Fibroblast of lung (primary cell): Measurements from ENCODE around the gene EPB41. TPM values are rescaled to one million over a fixed set of nuclear protein-coding genes. Genes with fewer than 3 reads are reported as not detected.

Experiments used
- DNase-seq, 2 donors: peaks; one replicate each; pipeline versions ENCODE4 v3.0.0 to v3.0.0-alpha.2; 2010; ENCODE audit warnings: low read depth in 2 of 2
- H2AFZ ChIP-seq: 2 replicates; pipeline ENCODE4 v1.5.1; 2012; ENCODE audit warnings: low read length, control low read depth, inconsistent platforms
- H3K27ac ChIP-seq: 2 replicates; pipeline ENCODE4 v1.5.1; 2011; ENCODE audit warnings: low read length, control low read depth; ENCODE audit not compliant: insufficient read depth
- H3K27me3 ChIP-seq: 2 replicates; pipeline ENCODE4 v1.5.1; 2011; ENCODE audit warnings: mild to moderate bottlenecking, low read length; ENCODE audit not compliant: control insufficient read depth, insufficient read depth
- H3K36me3 ChIP-seq: 2 replicates; pipeline ENCODE4 v1.5.1; 2011; ENCODE audit warnings: low read length; ENCODE audit not compliant: control insufficient read depth, insufficient read depth
- H3K4me1 ChIP-seq: 2 replicates; pipeline ENCODE4 v1.5.1; 2011; ENCODE audit warnings: low read length; ENCODE audit not compliant: control insufficient read depth, insufficient read depth; ENCODE audit errors: extremely low read depth
- H3K4me2 ChIP-seq: 2 replicates; pipeline ENCODE4 v1.5.1; 2011; ENCODE audit warnings: low read length, control low read depth; ENCODE audit not compliant: insufficient read depth; ENCODE audit errors: extremely low read depth
- H3K4me3 ChIP-seq, 4 experiments: fragments of 200-600 bp in 1 of 4; sonication (generic) in 1 of 4; replicated peaks in 1 of 4; 2 replicates each; pipeline ENCODE4 v1.5.1; 2011 to 2016; ENCODE audit warnings: low read length in 4 of 4, low read depth in 3 of 4, mild to moderate bottlenecking in 3 of 4, control low read depth in 2 of 4, inconsistent platforms in 1 of 4, mixed read lengths in 1 of 4; ENCODE audit not compliant: insufficient read depth in 1 of 4; ENCODE audit errors: control extremely low read depth in 1 of 4
- H3K79me2 ChIP-seq: 2 replicates; pipeline ENCODE4 v1.5.1; 2012; ENCODE audit warnings: mild to moderate bottlenecking, low read length, inconsistent platforms; ENCODE audit not compliant: control insufficient read depth, insufficient read depth
- H3K9ac ChIP-seq: 2 replicates; pipeline ENCODE4 v1.5.1; 2011; ENCODE audit warnings: mild to moderate bottlenecking, low read length, control low read depth; ENCODE audit not compliant: insufficient read depth
- H3K9me3 ChIP-seq: 2 replicates; pipeline ENCODE4 v1.5.1; 2012; ENCODE audit warnings: low read depth, low read length; ENCODE audit not compliant: control insufficient read depth, insufficient read depth
- H4K20me1 ChIP-seq: 2 replicates; pipeline ENCODE4 v1.5.1; 2011; ENCODE audit warnings: low read length; ENCODE audit not compliant: control insufficient read depth, insufficient read depth; ENCODE audit errors: extremely low read depth
- CTCF ChIP-seq, 2 donors: IDR thresholded peaks in 1 of 2; conservative IDR thresholded peaks in 1 of 2; 1 replicate in 1 of 2; 2 replicates in 1 of 2; pipeline ENCODE4 v1.5.1; 2011 to 2012; ENCODE audit warnings: low read length in 2 of 2, control low read depth in 1 of 2, inconsistent platforms in 1 of 2, low read depth in 1 of 2, mild to moderate bottlenecking in 1 of 2
- EZH2 ChIP-seq: IDR thresholded peaks from 2 replicates; pipeline ENCODE4 v1.5.1; 2012; ENCODE audit warnings: low read length, control low read depth, mild to moderate bottlenecking; ENCODE audit errors: missing control alignments
- polyA plus RNA-seq, 2 donors: library from polyadenylated mRNA; depleted of rRNA in 1 of 2; stranded (reverse) in 1 of 2; unstranded in 1 of 2; fragments of >200 nt; gene quantifications; 2 replicates each; pipeline ENCODE4 v1.2.1, GENCODE V29; 2011 to 2012; ENCODE audit warnings: missing spikeins in 1 of 2
- total RNA-seq: library from RNA; depleted of rRNA; stranded (reverse); fragments of >200 nt; gene quantifications from 2 replicates; pipeline ENCODE4 v1.2.1, GENCODE V29; 2014

Gene EPB41
- total and polyA plus RNA-seq, 2 donors (not counting 1 experiment from before 2014, with no cell fraction given): 7.4 to 38.0 TPM

DNA sequence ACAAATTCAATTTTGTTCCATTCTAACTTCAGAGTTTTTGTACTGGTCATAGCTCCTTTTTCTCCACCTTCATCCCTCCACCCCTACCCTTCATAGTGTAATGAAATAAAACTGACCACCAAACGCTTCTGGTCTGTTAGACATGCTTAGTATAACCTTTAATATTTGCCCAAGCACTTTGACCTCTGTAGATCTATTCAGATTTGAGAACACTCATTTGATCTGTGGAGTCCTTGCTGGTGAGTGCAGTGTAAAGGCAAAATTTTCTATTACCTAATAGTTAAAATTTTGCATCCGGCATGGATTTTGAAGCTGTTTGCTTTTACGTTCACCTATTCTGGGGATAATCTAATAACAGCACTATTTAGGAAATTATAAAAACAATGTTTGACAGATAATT, 168.2 kb downstream of the EPB41 start:
- Histone ChIP-seq H3K79me2 (no peaks in the 10 kb centered on the region), H3K9me3 (no peaks in the 10 kb centered on the region), H4K20me1 (no peaks in the 10 kb centered on the region), H2AFZ (no peak overlapping the region), H3K4me1 (no peaks in the 10 kb centered on the region), H3K4me2 (no peak overlapping the region), H3K27ac (no peak overlapping the region), H3K4me3 (no peak overlapping the region), H3K36me3 (no peaks in the 10 kb centered on the region), H3K9ac (no peak overlapping the region), H3K27me3 (no peaks in the 10 kb centered on the region)
- TF ChIP-seq CTCF (conservative IDR thresholded peaks at IDR 0.05 in 1 of 2, IDR thresholded peaks at IDR 0.05 in 1 of 2; ENCODE audit: low read depth in 1 of 2, low read length in 2 of 2) (no peak), EZH2 (no peak)
- DNase-seq: no peak

DNA sequence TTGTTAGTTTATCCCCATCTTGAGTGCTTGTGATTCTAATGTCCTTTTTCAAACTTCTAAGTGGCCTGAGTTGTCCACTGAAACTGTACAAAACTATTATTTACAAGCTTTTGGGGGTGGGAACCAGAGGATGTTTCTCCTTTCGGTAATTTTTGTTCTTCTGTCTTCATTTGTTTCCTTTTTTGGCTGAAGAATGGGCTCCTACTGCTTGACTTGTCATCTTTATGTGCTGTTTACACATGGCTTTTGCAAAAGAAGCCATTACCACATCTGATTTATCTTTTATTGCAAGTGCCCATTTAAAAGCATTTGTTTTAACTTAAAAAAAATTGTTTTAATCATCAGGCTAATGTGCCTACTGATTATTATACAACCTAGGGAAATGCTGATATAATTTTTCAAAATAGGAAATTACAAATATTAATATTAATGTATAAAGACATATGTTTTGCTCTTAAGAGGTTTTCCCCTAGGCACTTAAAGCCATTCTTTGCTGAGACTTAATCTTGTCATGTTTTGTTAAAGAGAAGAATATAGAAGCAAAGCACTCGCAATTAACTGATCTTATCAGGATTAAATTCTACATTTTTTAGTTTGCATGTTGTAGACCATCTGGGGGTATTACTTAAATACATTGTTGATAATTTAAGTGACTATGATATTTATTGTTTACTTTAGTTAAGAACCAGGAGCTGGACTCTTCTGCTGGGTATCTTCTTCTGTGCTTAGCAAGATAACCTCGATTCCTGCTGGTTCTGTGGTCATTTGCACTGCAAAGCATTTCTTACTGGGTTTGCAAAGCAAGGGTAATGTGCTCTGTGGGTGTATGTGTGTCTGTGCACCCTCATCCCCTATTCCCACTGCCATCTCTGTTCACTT, 169.2 kb downstream of the EPB41 start:
- no peak overlapping the region for H3K4me2 ChIP-seq
- TF ChIP-seq CTCF (conservative IDR thresholded peaks at IDR 0.05 in 1 of 2, IDR thresholded peaks at IDR 0.05 in 1 of 2; ENCODE audit: low read depth in 1 of 2, low read length in 2 of 2): no peak
- H3K27ac ChIP-seq: no peak overlapping the region
- H3K36me3 ChIP-seq: no peaks in the 10 kb centered on the region
- no peak overlapping the region for H2AFZ ChIP-seq
- H4K20me1 ChIP-seq: no peaks in the 10 kb centered on the region
- H3K9ac ChIP-seq: no peak overlapping the region
- H3K27me3 ChIP-seq: no peaks in the 10 kb centered on the region
- peak in 1 of 2 donors; percentile 10 for DNase-seq
- H3K4me3 ChIP-seq: no peak overlapping the region
- H3K9me3 ChIP-seq: no peaks in the 10 kb centered on the region
- H3K4me1 ChIP-seq: no peaks in the 10 kb centered on the region
- no peaks in the 10 kb centered on the region for H3K79me2 ChIP-seq

DNA sequence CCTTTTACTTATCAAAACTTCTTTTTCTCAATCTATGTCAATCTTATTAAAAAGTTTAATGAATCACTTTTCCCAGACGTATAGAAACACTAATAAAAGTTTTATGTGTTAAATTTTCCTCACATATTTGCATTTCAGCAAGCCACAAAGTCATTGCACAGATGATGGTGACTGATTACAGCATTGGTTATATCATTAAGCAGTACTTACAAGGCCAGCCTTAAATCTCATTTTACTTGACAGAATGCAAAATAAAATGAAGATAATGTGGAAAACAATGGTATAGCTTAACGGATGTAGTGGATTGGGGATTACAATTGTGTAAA, 169.8 kb downstream of the EPB41 start:
- Histone ChIP-seq H3K4me1 (no peaks in the 10 kb centered on the region), H3K9ac (no peak overlapping the region), H3K27ac (no peak overlapping the region), H3K79me2 (no peaks in the 10 kb centered on the region), H3K4me3 (no peak overlapping the region), H3K36me3 (no peaks in the 10 kb centered on the region), H3K9me3 (no peaks in the 10 kb centered on the region), H2AFZ (no peak overlapping the region), H3K27me3 (no peaks in the 10 kb centered on the region), H3K4me2 (no peak overlapping the region), H4K20me1 (no peaks in the 10 kb centered on the region)
- no peak for DNase-seq
- TF ChIP-seq EZH2 (no peak), CTCF (conservative IDR thresholded peaks at IDR 0.05 in 1 of 2, IDR thresholded peaks at IDR 0.05 in 1 of 2; ENCODE audit: low read depth in 1 of 2, low read length in 2 of 2) (no peak)
